HG03460 (cell line): Measurements from ENCODE around the gene THEMIS.
"Not testable (repeated sequence)": the region's sequence is repeated elsewhere in the genome, so short reads cannot be mapped to it uniquely, and the experiment has no call there.

Source experiments
- ATAC-seq: cut with Tn5 transposase; IDR thresholded peaks from one replicate; pipeline ENCODE4 v1.9.1; 2021; ENCODE audit not compliant: unreplicated experiment

Gene THEMIS, protein sequence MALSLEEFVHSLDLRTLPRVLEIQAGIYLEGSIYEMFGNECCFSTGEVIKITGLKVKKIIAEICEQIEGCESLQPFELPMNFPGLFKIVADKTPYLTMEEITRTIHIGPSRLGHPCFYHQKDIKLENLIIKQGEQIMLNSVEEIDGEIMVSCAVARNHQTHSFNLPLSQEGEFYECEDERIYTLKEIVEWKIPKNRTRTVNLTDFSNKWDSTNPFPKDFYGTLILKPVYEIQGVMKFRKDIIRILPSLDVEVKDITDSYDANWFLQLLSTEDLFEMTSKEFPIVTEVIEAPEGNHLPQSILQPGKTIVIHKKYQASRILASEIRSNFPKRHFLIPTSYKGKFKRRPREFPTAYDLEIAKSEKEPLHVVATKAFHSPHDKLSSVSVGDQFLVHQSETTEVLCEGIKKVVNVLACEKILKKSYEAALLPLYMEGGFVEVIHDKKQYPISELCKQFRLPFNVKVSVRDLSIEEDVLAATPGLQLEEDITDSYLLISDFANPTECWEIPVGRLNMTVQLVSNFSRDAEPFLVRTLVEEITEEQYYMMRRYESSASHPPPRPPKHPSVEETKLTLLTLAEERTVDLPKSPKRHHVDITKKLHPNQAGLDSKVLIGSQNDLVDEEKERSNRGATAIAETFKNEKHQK

DNA sequence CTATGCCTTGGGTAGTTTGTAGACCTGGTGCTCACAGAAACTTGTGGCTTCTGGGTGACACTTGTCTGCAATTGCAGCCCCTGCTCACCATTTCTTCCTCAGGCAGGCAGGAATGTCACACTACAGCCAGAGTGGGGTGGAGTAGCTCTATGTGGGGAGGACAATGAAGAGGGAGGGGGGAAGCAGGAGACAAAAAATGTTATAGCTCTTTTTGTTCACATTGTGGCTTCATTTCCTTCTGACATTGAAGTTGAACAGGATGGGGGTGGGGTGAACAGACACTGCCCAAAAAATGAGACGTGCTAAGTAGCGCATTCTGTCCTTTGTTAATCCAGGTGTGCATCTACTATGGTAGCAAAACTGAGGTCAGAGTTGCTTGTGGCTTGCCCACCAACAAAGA lies at the start of gene THEMIS:
TSS of gene THEMIS (minus strand) at position 124 of the 400 bp plus-strand sequence. CDS start 126 bp downstream, outside the sequence.
- no peak for ATAC-seq

DNA sequence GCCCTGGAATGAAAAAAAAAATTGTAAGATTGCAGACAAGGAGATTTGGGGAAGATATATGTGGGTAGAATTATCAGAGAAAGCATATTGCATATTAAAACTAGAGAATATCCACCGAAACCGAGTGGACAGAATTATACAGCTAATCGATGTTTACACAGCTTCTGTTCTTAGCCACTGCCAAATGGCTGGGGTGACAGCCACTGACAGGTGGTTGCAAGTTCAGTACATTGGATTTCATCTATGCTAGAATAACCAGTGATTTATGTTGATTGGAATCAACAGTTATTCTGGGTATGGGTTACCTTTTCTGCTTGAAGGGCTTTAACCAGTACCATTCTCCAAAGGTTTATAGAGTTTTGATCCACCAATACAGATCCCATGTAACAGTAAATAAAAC lies 48.4 kb upstream of the THEMIS start:
- ATAC-seq, result no peak

- ATAC-seq, result no peak
These were observed 45.5 kb upstream of the THEMIS start for GRCh38 chr6:127946388-127946787.

GRCh38 chr6:127945434-127946097 lies 44.7 kb upstream of the THEMIS start:
- ATAC-seq, result no peak

DNA sequence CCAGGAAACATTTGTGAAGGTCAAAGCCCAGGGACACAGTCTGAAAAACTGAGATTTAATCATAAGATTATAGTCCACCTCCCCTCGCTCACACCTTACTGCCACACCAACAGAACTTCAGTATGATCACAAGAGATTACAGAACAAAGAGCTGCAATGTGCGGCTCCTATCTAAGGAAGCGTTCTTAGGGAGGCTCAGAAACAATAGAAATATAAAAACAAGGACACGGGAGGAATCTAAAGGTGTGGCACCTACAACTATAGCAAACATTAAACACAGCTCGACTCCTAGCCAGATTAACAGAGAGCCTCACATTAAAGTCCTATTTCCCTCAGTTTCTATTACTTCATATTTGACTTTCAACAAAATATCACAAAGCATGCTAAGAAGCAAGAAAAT lies 40.4 kb upstream of the THEMIS start:
- ATAC-seq, result no peak

DNA sequence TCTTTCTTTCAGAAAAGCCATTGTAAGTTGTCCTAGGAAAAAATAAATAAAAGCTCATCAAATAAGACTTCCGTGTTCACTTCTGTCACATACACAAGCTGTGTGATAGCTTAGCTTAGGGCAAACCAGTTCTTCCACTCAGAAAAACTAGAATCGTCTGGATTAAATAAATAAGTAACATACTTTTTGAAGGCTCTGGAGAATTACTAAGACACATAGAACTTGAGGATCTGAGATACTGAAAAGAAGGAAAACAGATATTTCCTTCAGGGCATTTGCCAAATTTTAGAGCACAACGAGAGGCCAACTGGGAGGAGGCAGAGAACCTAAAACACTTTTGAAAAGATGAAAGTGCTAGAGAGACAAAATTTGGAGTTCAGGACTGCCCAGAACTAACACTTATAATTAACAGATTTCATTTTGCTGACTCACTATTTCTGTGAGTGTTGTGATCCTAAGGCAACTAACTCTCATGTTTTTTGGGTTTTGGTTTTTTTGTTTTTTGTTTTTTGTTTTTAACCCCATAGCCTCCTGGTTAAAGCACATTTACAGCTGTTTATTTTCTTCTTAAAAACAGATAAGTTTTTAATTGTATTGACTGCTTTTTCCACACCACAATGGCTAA lies 38.7 kb upstream of the THEMIS start:
- no peak for ATAC-seq

DNA sequence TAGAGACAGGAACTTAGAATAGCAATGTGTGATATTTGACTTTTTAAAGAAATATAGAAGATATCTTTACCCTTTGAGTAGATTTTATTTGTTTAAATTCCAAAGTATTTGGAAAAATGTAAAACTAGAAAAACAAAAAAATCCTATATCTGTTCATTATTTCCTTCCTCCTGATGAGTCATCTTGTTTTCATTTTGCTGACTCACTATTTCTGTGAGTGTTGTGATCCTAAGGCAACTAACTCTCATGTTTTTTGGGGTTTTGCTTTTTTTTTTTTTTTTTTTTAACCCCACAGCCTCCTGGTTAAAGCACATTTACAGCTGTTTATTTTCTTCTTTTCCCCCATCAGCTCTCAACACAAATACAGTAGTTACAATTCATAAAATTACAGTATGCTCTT lies 37.8 kb upstream of the THEMIS start:
- ATAC-seq, result no peak

DNA sequence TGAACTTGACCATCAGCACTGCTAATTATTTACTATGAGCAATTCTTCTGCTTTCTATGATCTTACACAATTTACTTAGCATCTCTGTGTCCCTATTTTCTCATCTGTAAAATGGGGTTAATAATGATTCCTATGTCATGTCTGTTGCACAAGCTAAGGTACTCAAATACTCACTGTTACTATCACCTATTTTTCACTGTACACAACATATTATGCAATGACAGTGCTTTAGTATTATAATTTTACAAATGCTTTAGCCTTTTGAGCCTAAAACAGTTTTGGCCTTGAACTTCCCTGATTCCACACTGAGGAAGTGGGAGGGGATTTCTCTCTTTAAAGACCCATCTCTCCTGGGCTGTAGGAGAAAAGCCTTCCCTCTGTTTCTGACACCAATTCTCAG lies 36.9 kb upstream of the THEMIS start:
- no peak for ATAC-seq

DNA sequence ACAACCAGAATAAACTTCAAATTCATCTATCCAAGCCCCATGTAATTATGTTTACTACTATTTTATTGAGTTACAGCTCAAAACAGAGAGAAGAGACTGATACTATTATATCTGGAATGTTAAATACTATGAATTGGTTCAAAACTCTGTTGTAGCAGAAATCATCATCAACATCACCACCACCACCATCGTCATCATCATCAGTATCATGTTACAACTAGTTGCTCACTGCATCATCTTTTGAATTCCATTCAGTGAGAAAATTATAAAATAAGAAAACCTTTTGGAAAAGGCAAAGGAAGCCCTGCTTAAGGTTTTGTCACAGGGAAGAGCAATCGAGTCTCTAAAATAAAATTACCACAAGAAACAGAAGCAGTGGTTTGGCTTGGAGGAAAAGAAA lies 36.2 kb upstream of the THEMIS start:
- no peak for ATAC-seq

- ATAC-seq, result no peak
These were observed 34.1 kb upstream of the THEMIS start for GRCh38 chr6:127934956-127935355.

- ATAC-seq, result no peak
These were observed 33.3 kb upstream of the THEMIS start for GRCh38 chr6:127933852-127934840.

DNA sequence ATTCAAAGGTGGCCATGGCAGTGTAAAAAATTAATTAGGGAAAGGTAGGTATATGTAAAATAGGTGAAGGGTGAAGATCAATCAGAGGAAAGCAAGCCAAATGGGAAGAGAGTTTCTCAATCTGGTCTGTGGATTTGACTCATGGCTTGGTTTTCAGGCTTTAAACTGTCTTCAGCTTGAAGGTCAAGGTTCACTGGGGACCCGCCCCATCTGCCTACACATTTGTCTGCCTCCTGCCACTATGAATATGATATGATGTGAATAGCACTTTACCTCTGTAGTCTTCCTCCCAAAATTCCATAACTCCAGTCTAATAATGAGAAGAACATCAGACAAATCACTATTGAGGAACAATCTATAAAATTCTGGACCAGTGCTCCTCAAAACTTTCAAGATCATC lies 32.3 kb upstream of the THEMIS start:
- ATAC-seq, result no peak

- no peak for ATAC-seq
These were observed 31.9 kb upstream of the THEMIS start for GRCh38 chr6:127932708-127933107.

- ATAC-seq, result not testable (repeated sequence)
These were observed 25.6 kb upstream of the THEMIS start for GRCh38 chr6:127926441-127926840.

GRCh38 chr6:127924440-127924839 lies 23.6 kb upstream of the THEMIS start:
- ATAC-seq, result no peak

DNA sequence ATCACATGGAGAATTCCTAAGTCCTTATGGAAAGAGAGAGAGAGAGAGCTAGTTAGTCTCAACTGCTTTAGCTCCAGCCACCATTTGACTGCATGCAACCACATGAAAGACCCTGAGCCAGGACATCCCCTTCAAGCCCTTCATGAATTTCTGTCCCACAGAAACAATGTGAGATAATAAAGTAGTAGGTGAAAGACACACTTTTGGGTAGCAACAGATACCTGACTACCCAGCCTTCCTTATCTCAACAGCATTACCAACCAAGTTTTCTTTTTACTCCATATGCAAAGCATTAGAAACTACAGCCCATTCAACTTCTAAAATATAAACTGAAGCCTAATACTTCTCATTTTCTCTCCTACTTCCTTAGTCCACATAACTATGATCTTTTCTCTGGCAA lies 23.2 kb upstream of the THEMIS start:
- ATAC-seq, result no peak

GRCh38 chr6:127923135-127923534 lies 22.3 kb upstream of the THEMIS start:
- ATAC-seq, result no peak

DNA sequence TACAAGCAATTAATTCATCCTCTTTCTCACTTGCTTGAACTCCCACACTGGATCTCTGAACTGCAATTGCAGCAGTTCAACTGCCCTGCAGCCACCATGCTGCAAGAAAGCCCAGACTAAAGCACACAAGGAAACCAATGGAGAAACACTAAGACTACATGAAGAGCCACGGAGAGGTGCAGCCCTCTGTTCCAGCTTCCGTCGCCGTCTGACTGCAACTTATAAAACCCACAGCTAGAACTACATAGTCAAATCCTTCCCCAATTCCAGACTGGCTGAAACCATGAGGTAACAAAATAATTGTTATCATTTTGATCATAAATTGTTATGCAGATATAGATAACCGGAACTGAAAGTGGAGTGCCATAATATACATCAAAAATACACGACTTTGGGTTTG lies 21.1 kb upstream of the THEMIS start:
- no peak for ATAC-seq

- no peak for ATAC-seq
These were observed 19.9 kb upstream of the THEMIS start for GRCh38 chr6:127920804-127921203.
